Glutamatergic neuron (in vitro differentiated cells): ENCODE results near the gene FAF1. TPM values are rescaled to one million over a fixed set of nuclear protein-coding genes. Genes with fewer than 3 reads are reported as not detected.

Experiments
- DNase-seq: peaks from one replicate; pipeline ENCODE4 v3.0.0; 2022
- H3K27ac Mint-ChIP-seq: one replicate; pipeline ENCODE4 v1.8.0; 2020; ENCODE audit warnings: mild to moderate bottlenecking, mixed read lengths, inconsistent platforms; ENCODE audit not compliant: unreplicated experiment
- H3K27me3 Mint-ChIP-seq: one replicate; pipeline ENCODE4 v1.8.0; 2020; ENCODE audit warnings: mild to moderate bottlenecking, moderate library complexity, mixed read lengths, inconsistent platforms; ENCODE audit not compliant: unreplicated experiment
- H3K36me3 Mint-ChIP-seq: one replicate; pipeline ENCODE4 v1.8.0; 2020; ENCODE audit warnings: mild to moderate bottlenecking, mixed read lengths, inconsistent platforms; ENCODE audit not compliant: unreplicated experiment
- H3K4me1 Mint-ChIP-seq: one replicate; pipeline ENCODE4 v1.8.0; 2020; ENCODE audit warnings: mild to moderate bottlenecking, low read depth, mixed read lengths, inconsistent platforms; ENCODE audit not compliant: unreplicated experiment
- H3K4me3 Mint-ChIP-seq: one replicate; pipeline ENCODE4 v1.8.0; 2020; ENCODE audit warnings: mild to moderate bottlenecking, mixed read lengths, inconsistent platforms; ENCODE audit not compliant: unreplicated experiment
- H3K9me3 Mint-ChIP-seq: one replicate; pipeline ENCODE4 v1.8.0; 2020; ENCODE audit warnings: mild to moderate bottlenecking, moderate library complexity, mixed read lengths, inconsistent platforms; ENCODE audit not compliant: unreplicated experiment
- CTCF ChIP-seq: fragments of 200-600 bp; sonication (generic); IDR thresholded peaks from one replicate; pipeline ENCODE4 v1.5.0; 2021; ENCODE audit not compliant: partially characterized antibody, unreplicated experiment
- total RNA-seq: library from RNA; stranded (reverse); fragmentation: NEBNext Ultra II Directional; extraction: Animal tissue kit (Norgen Biotek cat#: 25700); gene quantifications from one replicate; pipeline ENCODE4 v1.2.1, GENCODE V29; 2021; ENCODE audit not compliant: unreplicated experiment

The FAF1 gene
- total RNA-seq, 1 donor from 2014 or later: 57.3 TPM

- no peak for TF ChIP-seq CTCF
- no peaks in the 10 kb centered on the region for H3K27me3 Mint-ChIP-seq
- H3K36me3 Mint-ChIP-seq: no peaks in the 10 kb centered on the region
- H3K9me3 Mint-ChIP-seq: no peaks in the 10 kb centered on the region
- H3K27ac Mint-ChIP-seq: no peak overlapping the region
- no peak overlapping the region for H3K4me3 Mint-ChIP-seq
- no peak for DNase-seq
- peaks cover 14% of the 10 kb centered on the region for H3K4me1 Mint-ChIP-seq
Observed at GRCh38 chr1:50710099-50710498, 250.0 kb downstream of the FAF1 start.

GRCh38 chr1:50707824-50708223, 252.2 kb downstream of the FAF1 start:
- Mint-ChIP-seq H3K27me3 (no peaks in the 10 kb centered on the region), H3K9me3 (no peaks in the 10 kb centered on the region), H3K4me3 (no peak overlapping the region), H3K27ac (no peak overlapping the region), H3K4me1 (peaks cover 23% of the 10 kb centered on the region), H3K36me3 (no peaks in the 10 kb centered on the region)
- no peak for DNase-seq
- no peak for TF ChIP-seq CTCF

GRCh38 chr1:50705699-50706098, 254.4 kb downstream of the FAF1 start:
- Mint-ChIP-seq H3K27me3 (no peaks in the 10 kb centered on the region), H3K4me1 (peaks cover 39% of the 10 kb centered on the region), H3K36me3 (no peaks in the 10 kb centered on the region), H3K27ac (no peak overlapping the region), H3K4me3 (no peak overlapping the region), H3K9me3 (no peaks in the 10 kb centered on the region)
- no peak for TF ChIP-seq CTCF
- no peak for DNase-seq

- Mint-ChIP-seq H3K36me3 (no peaks in the 10 kb centered on the region), H3K27ac (no peak overlapping the region), H3K4me1 (peaks cover 45% of the 10 kb centered on the region), H3K9me3 (peaks cover 6% of the 10 kb centered on the region), H3K27me3 (peaks cover 2% of the 10 kb centered on the region), H3K4me3 (peak overlapping the region; percentile 53)
- TF ChIP-seq CTCF: no peak
- no peak for DNase-seq
Observed at GRCh38 chr1:50705041-50705440, 255.0 kb downstream of the FAF1 start.

- Mint-ChIP-seq H3K27me3 (peaks cover 2% of the 10 kb centered on the region), H3K27ac (no peak overlapping the region), H3K4me1 (peaks cover 47% of the 10 kb centered on the region), H3K36me3 (no peaks in the 10 kb centered on the region), H3K9me3 (peaks cover 6% of the 10 kb centered on the region), H3K4me3 (peak overlapping the region; percentile 68)
- no peak for DNase-seq
- TF ChIP-seq CTCF: peak; percentile 85
Observed at GRCh38 chr1:50704126-50704525, 255.9 kb downstream of the FAF1 start.
